Measurements from ENCODE around the gene BCHE.
"Not testable (repeated sequence)": the region's sequence is repeated elsewhere in the genome, so short reads cannot be mapped to it uniquely, and the experiment has no call there.

Gene BCHE

DNA sequence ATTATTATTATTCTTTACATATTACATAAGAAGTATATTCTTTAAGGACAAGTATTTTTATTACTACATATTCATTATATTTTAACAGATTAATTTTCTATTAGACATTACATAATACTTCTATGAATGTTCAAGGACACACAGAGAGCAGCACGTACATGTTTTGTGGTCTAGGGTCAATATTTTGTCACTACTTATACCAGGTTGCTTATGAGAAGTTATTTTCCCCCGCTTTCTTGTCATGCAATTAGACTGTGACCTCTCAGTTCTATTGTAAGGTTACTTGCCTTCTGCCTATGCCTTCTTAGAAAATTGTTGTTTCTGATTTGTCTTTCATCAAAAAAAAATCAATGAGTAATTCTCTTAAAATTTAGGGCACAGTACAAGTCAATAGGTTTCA lies 21.5 kb downstream of the BCHE start:
- Histone ChIP-seq H3K23ac (ENCODE audit: low read length) (no peak overlapping the region), H3K4me1 (ENCODE audit: control insufficient read depth, low read depth, low read length) (no peaks in the 10 kb centered on the region), H3K4me3 (ENCODE audit: low read length) (no peak overlapping the region), H3K4ac (ENCODE audit: low read depth, low read length) (no peak overlapping the region), H3K27ac (ENCODE audit: low read depth, low read length) (no peak overlapping the region), H3K18ac (ENCODE audit: low read length) (no peak overlapping the region), H3K79me2 (ENCODE audit: control insufficient read depth, insufficient read depth, low read length) (no peaks in the 10 kb centered on the region), H2AK5ac (ENCODE audit: low read length) (no peak overlapping the region), H4K8ac (ENCODE audit: low read depth, low read length) (no peak overlapping the region), H3K79me1 (ENCODE audit: low read length) (no peaks in the 10 kb centered on the region), H3K4me2 (ENCODE audit: low read length) (no peak overlapping the region), H3K9ac (ENCODE audit: low read length) (no peak overlapping the region), H3K27me3 (ENCODE audit: insufficient read depth, low read length, poor library complexity) (no peaks in the 10 kb centered on the region), H2BK15ac (replicated peaks; ENCODE audit: low read depth) (no peak overlapping the region), H4K5ac (ENCODE audit: low read length) (no peak overlapping the region), H2BK5ac (ENCODE audit: low read length) (no peak overlapping the region), H3K56ac (ENCODE audit: low read length) (no peak overlapping the region), H3K36me3 (ENCODE audit: control insufficient read depth, insufficient read depth, low read length) (no peaks in the 10 kb centered on the region), H2BK120ac (ENCODE audit: low read depth, low read length) (no peak overlapping the region)
- no peak for DNase-seq
- WGBS (ENCODE audit: extremely low coverage, insufficient coverage, low lambda C conversion rate) = no CpG with 5 or more reads among the region's 2 CpGs

GRCh38 chr3:165814380-165814779 lies 22.8 kb downstream of the BCHE start:
- Histone ChIP-seq H2BK120ac (ENCODE audit: low read depth, low read length) (no peak overlapping the region), H4K8ac (ENCODE audit: low read depth, low read length) (no peak overlapping the region), H3K4me3 (ENCODE audit: low read length) (no peak overlapping the region), H4K5ac (ENCODE audit: low read length) (no peak overlapping the region), H2BK15ac (replicated peaks; ENCODE audit: low read depth) (no peak overlapping the region), H3K79me2 (ENCODE audit: control insufficient read depth, insufficient read depth, low read length) (no peaks in the 10 kb centered on the region), H3K79me1 (ENCODE audit: low read length) (no peaks in the 10 kb centered on the region), H3K56ac (ENCODE audit: low read length) (no peak overlapping the region), H3K27me3 (ENCODE audit: insufficient read depth, low read length, poor library complexity) (no peaks in the 10 kb centered on the region), H3K18ac (ENCODE audit: low read length) (no peak overlapping the region), H3K4me2 (ENCODE audit: low read length) (no peak overlapping the region), H3K4me1 (ENCODE audit: control insufficient read depth, low read depth, low read length) (no peaks in the 10 kb centered on the region), H3K36me3 (ENCODE audit: control insufficient read depth, insufficient read depth, low read length) (no peaks in the 10 kb centered on the region), H2AK5ac (ENCODE audit: low read length) (no peak overlapping the region), H3K27ac (ENCODE audit: low read depth, low read length) (no peak overlapping the region), H2BK5ac (ENCODE audit: low read length) (no peak overlapping the region), H3K9ac (ENCODE audit: low read length) (no peak overlapping the region), H3K23ac (ENCODE audit: low read length) (no peak overlapping the region), H3K4ac (ENCODE audit: low read depth, low read length) (no peak overlapping the region)
- DNase-seq = peak; percentile 1
- no CpG with 5 or more reads among the region's 1 CpG for WGBS (ENCODE audit: extremely low coverage, insufficient coverage, low lambda C conversion rate)

GRCh38 chr3:165807937-165808336 lies 29.3 kb downstream of the BCHE start:
- H3K4me2 ChIP-seq (ENCODE audit: low read length); H3K56ac ChIP-seq (ENCODE audit: low read length); H3K4ac ChIP-seq (ENCODE audit: low read depth, low read length); H2BK15ac ChIP-seq (replicated peaks; ENCODE audit: low read depth); H3K18ac ChIP-seq (ENCODE audit: low read length); H3K79me1 ChIP-seq (ENCODE audit: low read length); H3K23ac ChIP-seq (ENCODE audit: low read length); DNase-seq; H4K5ac ChIP-seq (ENCODE audit: low read length); H3K9ac ChIP-seq (ENCODE audit: low read length); H2AK5ac ChIP-seq (ENCODE audit: low read length); H2BK120ac ChIP-seq (ENCODE audit: low read depth, low read length); H2BK5ac ChIP-seq (ENCODE audit: low read length); H4K8ac ChIP-seq (ENCODE audit: low read depth, low read length); H3K27me3 ChIP-seq (ENCODE audit: insufficient read depth, low read length, poor library complexity); H3K36me3 ChIP-seq (ENCODE audit: control insufficient read depth, insufficient read depth, low read length); H3K4me3 ChIP-seq (ENCODE audit: low read length); H3K27ac ChIP-seq (ENCODE audit: low read depth, low read length); H3K79me2 ChIP-seq (ENCODE audit: control insufficient read depth, insufficient read depth, low read length); H3K4me1 ChIP-seq (ENCODE audit: control insufficient read depth, low read depth, low read length): not testable (repeated sequence)
- no CpG with 5 or more reads among the region's 15 CpGs for WGBS (ENCODE audit: extremely low coverage, insufficient coverage, low lambda C conversion rate)

DNA sequence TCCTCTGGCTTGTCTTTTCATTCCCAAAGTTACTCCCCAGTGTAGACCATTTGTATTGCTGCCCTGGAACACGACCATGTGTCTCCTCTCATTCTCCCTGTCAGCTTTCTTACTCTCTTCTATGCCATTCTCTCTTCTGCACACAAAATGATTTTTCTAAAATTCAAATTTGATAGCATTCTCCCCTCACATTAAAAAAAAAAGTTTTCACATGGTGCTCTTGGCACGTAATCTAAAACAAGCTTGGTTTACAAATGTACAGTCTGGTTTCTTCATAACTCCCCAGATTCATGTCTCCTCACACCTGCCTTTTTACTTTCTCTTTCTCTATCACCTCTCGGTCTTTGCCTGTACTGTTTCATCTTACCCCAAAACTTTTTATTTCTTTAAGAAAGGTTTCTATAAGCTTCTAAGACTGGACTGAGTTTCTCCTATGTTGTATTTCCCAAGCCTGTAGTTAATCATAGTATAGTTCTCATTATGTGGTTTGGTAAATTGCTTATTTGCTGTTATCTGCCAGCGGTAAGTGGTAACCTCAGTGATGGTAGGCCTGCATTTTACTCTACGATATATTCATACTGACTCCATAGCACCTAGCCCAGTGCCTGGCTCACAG lies 31.2 kb downstream of the BCHE start:
- no peak overlapping the region for H2BK120ac ChIP-seq (ENCODE audit: low read depth, low read length)
- H3K56ac ChIP-seq (ENCODE audit: low read length) = no peak overlapping the region
- no peak for DNase-seq
- no CpG with 5 or more reads among the region's 5 CpGs for WGBS (ENCODE audit: extremely low coverage, insufficient coverage, low lambda C conversion rate)
- H3K9ac ChIP-seq (ENCODE audit: low read length) = no peak overlapping the region
- H3K27me3 ChIP-seq (ENCODE audit: insufficient read depth, low read length, poor library complexity) = no peaks in the 10 kb centered on the region
- H3K18ac ChIP-seq (ENCODE audit: low read length) = no peak overlapping the region
- H3K4me1 ChIP-seq (ENCODE audit: control insufficient read depth, low read depth, low read length) = no peaks in the 10 kb centered on the region
- no peak overlapping the region for H2AK5ac ChIP-seq (ENCODE audit: low read length)
- no peak overlapping the region for H3K4me3 ChIP-seq (ENCODE audit: low read length)
- H3K36me3 ChIP-seq (ENCODE audit: control insufficient read depth, insufficient read depth, low read length) = no peaks in the 10 kb centered on the region
- no peak overlapping the region for H3K27ac ChIP-seq (ENCODE audit: low read depth, low read length)
- H2BK5ac ChIP-seq (ENCODE audit: low read length) = no peak overlapping the region
- no peak overlapping the region for H3K4me2 ChIP-seq (ENCODE audit: low read length)
- no peak overlapping the region for H4K5ac ChIP-seq (ENCODE audit: low read length)
- no peak overlapping the region for H2BK15ac ChIP-seq (replicated peaks; ENCODE audit: low read depth)
- no peaks in the 10 kb centered on the region for H3K79me2 ChIP-seq (ENCODE audit: control insufficient read depth, insufficient read depth, low read length)
- no peak overlapping the region for H3K23ac ChIP-seq (ENCODE audit: low read length)
- H4K8ac ChIP-seq (ENCODE audit: low read depth, low read length) = no peak overlapping the region
- H3K4ac ChIP-seq (ENCODE audit: low read depth, low read length) = no peak overlapping the region
- no peaks in the 10 kb centered on the region for H3K79me1 ChIP-seq (ENCODE audit: low read length)

- no peak overlapping the region for H3K4ac ChIP-seq (ENCODE audit: low read depth, low read length)
- H3K27me3 ChIP-seq (ENCODE audit: insufficient read depth, low read length, poor library complexity) = no peaks in the 10 kb centered on the region
- H3K79me1 ChIP-seq (ENCODE audit: low read length) = no peaks in the 10 kb centered on the region
- no peak overlapping the region for H4K5ac ChIP-seq (ENCODE audit: low read length)
- no peak overlapping the region for H3K27ac ChIP-seq (ENCODE audit: low read depth, low read length)
- H3K23ac ChIP-seq (ENCODE audit: low read length) = no peak overlapping the region
- no peak overlapping the region for H2AK5ac ChIP-seq (ENCODE audit: low read length)
- H3K79me2 ChIP-seq (ENCODE audit: control insufficient read depth, insufficient read depth, low read length) = no peaks in the 10 kb centered on the region
- H3K4me3 ChIP-seq (ENCODE audit: low read length) = no peak overlapping the region
- no peak overlapping the region for H2BK5ac ChIP-seq (ENCODE audit: low read length)
- H3K4me1 ChIP-seq (ENCODE audit: control insufficient read depth, low read depth, low read length) = no peaks in the 10 kb centered on the region
- H3K18ac ChIP-seq (ENCODE audit: low read length) = no peak overlapping the region
- no peak overlapping the region for H2BK120ac ChIP-seq (ENCODE audit: low read depth, low read length)
- no peak overlapping the region for H3K56ac ChIP-seq (ENCODE audit: low read length)
- H4K8ac ChIP-seq (ENCODE audit: low read depth, low read length) = no peak overlapping the region
- no peak for DNase-seq
- no peaks in the 10 kb centered on the region for H3K36me3 ChIP-seq (ENCODE audit: control insufficient read depth, insufficient read depth, low read length)
- WGBS (ENCODE audit: extremely low coverage, insufficient coverage, low lambda C conversion rate) = 100% methylated on average over 1 of the region's 1 CpG
- no peak overlapping the region for H3K4me2 ChIP-seq (ENCODE audit: low read length)
- H2BK15ac ChIP-seq (replicated peaks; ENCODE audit: low read depth) = no peak overlapping the region
- H3K9ac ChIP-seq (ENCODE audit: low read length) = no peak overlapping the region
These were observed 33.8 kb downstream of the BCHE start for GRCh38 chr3:165803471-165803870.

- no peak overlapping the region for H2BK5ac ChIP-seq (ENCODE audit: low read length)
- no peaks in the 10 kb centered on the region for H3K79me2 ChIP-seq (ENCODE audit: control insufficient read depth, insufficient read depth, low read length)
- DNase-seq = no peak
- H2BK15ac ChIP-seq (replicated peaks; ENCODE audit: low read depth) = no peak overlapping the region
- no peak overlapping the region for H3K18ac ChIP-seq (ENCODE audit: low read length)
- no peak overlapping the region for H4K8ac ChIP-seq (ENCODE audit: low read depth, low read length)
- H3K27me3 ChIP-seq (ENCODE audit: insufficient read depth, low read length, poor library complexity) = no peaks in the 10 kb centered on the region
- H2AK5ac ChIP-seq (ENCODE audit: low read length) = no peak overlapping the region
- no peak overlapping the region for H3K4me3 ChIP-seq (ENCODE audit: low read length)
- no peak overlapping the region for H3K4ac ChIP-seq (ENCODE audit: low read depth, low read length)
- no peaks in the 10 kb centered on the region for H3K4me1 ChIP-seq (ENCODE audit: control insufficient read depth, low read depth, low read length)
- no peak overlapping the region for H2BK120ac ChIP-seq (ENCODE audit: low read depth, low read length)
- no peak overlapping the region for H3K27ac ChIP-seq (ENCODE audit: low read depth, low read length)
- no CpG with 5 or more reads among the region's 3 CpGs for WGBS (ENCODE audit: extremely low coverage, insufficient coverage, low lambda C conversion rate)
- no peak overlapping the region for H4K5ac ChIP-seq (ENCODE audit: low read length)
- no peak overlapping the region for H3K56ac ChIP-seq (ENCODE audit: low read length)
- no peaks in the 10 kb centered on the region for H3K36me3 ChIP-seq (ENCODE audit: control insufficient read depth, insufficient read depth, low read length)
- no peak overlapping the region for H3K9ac ChIP-seq (ENCODE audit: low read length)
- no peak overlapping the region for H3K4me2 ChIP-seq (ENCODE audit: low read length)
- no peak overlapping the region for H3K23ac ChIP-seq (ENCODE audit: low read length)
- H3K79me1 ChIP-seq (ENCODE audit: low read length) = no peaks in the 10 kb centered on the region
These were observed 36.3 kb downstream of the BCHE start for GRCh38 chr3:165800970-165801369.
